Stimulated activated naive CD4-positive, alpha-beta T cell treated with Interleukin-2 at 50 U/mL for 16 hours (primary cell): ENCODE data around the gene ZNF830.
"Not testable (repeated sequence)": the region's sequence is repeated elsewhere in the genome, so short reads cannot be mapped to it uniquely, and the experiment has no call there.

Experiments
- DNase-seq: peaks from one replicate; lab custom pipeline; 2025; lab: John Stamatoyannopoulos, UW

Gene ZNF830, protein sequence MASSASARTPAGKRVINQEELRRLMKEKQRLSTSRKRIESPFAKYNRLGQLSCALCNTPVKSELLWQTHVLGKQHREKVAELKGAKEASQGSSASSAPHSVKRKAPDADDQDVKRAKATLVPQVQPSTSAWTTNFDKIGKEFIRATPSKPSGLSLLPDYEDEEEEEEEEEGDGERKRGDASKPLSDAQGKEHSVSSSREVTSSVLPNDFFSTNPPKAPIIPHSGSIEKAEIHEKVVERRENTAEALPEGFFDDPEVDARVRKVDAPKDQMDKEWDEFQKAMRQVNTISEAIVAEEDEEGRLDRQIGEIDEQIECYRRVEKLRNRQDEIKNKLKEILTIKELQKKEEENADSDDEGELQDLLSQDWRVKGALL

DNA sequence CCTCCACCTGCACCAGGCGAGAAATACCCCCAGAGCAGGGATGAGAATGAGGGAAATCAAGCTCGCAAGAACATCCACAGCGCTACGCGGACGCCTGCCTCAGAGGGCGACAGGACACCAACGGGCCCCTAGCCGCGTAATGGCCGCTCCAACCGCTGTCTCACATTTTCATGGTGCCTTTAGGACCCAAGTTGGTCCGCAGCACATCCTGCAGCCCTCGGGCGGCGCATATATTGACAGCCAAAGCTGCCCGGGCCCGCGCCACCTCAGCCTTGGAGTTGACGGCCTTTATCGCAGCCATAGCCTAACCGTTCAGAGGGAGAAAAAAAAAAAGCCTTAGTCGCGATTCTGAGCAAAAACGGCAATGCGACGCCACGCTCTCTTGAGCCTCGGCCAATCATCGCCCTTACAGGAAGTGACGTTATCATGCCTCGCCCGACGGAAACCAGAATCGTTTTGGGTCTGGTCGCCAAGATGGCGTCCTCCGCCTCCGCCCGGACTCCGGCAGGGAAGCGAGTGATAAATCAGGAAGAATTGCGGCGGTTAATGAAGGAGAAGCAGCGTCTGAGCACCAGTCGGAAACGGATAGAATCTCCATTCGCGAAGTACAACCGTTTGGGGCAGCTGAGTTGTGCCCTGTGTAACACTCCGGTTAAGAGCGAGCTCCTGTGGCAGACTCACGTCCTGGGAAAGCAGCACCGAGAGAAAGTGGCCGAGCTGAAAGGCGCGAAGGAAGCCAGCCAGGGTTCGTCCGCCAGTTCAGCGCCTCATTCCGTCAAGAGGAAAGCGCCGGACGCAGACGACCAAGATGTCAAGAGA, at the start of gene ZNF830, which contains the start of gene CCT6B:
Gene ZNF830, plus strand, starts transcription at position 448 of the 819 bp plus-strand sequence. Its CDS starts 27 bp downstream, at position 475.
Gene CCT6B, minus strand, starts transcription at position 368 of the 819 bp plus-strand sequence. Its CDS starts 67 bp downstream, at position 301.
- DNase-seq = peak; percentile 91

DNA sequence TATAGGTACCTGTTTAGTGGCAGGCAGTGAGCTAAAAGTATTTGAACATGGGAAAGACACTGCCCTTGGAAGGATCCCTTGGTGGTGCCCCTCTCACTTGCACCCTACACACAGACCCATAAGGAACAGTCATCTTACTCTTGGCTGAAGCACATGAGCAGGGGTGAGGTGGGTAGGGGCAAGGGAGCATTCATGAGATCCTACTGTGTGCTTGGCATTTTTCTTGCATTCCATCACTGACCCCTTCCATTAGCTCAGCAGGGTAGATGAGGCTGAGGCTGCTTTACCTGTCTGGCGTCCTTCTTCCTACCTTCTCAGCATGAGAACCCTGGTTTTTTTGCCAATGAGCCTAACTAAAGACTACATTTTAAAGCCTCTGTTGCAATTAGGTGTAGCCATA, 48.3 kb upstream of the ZNF830 start:
- no peak for DNase-seq

DNA sequence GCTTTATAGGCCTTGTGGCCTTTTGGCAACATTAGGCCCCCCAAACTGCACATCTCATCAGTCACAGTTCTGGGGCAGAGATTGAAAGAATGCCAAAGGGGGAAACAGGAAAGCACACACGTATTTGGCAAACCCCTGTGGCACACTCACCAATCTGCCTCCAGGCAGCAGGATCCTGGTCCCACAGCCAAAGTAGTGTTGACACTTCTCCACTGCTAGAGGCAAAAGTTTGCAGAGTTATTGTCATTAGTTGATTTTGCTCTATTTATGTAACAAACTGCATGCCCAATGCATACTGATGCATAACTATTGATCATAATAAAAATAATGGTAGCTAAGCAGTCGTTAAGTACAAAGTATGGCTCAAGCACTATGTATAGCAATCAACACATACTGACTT, 45.2 kb upstream of the ZNF830 start:
- DNase-seq = no peak

DNA sequence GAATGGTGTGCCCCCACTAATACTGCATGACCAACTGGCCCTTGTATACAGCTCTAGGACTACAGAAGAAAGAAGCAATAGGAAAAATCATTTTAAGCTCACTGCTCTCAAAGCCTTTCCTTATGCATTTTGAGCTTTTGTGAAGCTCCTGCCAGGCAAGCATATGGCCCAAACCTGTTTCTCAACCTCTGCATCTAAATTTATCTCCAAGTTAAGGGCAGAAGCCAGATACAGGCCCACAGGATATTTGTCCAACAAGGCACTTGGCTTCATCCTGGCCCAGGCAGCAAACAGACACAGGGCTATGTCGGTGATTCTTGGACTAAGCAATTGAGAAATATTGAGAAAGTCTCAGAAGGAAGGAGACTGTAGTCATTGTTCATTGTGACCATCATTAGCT, 44.0 kb upstream of the ZNF830 start:
- no peak for DNase-seq

DNA sequence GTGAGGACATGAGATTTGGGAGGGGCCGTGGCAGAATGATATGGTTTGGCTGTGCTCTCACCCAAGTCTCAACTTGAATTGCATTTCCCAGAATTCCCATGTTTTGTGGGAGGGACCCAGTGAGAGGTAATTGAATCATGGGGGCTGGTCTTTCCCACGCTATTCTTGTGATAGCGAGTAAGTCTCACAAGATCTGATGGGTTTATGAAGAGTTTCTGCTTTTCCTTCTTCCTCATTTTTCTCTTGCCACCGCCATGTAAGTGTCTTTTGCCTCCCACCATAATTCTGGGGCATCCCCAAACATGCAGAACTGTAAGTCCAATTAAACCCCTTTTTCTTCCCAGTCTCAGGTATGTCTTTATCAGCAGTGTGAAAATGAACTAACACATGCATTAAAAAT, 40.7 kb upstream of the ZNF830 start:
- no peak for DNase-seq

DNA sequence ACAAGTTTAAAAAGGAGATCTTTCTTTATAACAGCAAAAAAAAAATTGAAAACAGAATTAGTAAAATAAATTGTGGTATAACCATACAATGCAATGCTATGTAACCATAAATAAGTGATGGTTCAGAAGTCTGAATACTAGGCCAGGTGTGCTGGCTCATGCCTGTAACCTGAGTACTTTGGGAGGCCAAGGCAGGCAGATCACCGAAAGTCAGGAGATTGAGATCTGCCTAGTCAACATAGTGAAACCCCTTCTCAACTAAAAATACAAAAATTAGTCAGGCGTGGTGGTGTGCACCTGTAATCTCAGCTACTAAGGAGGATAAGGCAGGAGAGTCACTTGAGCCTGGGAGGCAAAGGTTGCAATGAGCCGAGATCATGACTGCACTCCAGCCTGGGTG, 34.7 kb upstream of the ZNF830 start:
- no peak for DNase-seq

DNA sequence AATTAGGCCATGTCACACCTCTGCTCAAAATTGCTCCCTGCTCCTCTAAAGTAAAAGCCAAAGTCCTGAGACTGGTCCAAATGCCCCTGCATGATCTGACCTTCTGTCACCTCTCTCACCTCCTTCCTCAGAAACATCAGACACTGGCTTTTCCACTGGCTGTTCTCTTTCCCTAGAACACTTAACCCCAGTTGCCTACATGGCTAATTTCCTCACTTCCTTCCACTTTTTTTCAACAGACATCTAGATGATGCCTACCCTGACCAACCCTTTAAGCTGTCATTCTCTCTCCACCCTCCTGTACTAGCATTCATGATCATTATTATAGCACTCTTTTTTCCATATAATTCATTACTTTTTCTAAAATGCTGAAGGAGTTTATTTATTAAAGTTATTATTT, 31.1 kb upstream of the ZNF830 start:
- DNase-seq = no peak

DNA sequence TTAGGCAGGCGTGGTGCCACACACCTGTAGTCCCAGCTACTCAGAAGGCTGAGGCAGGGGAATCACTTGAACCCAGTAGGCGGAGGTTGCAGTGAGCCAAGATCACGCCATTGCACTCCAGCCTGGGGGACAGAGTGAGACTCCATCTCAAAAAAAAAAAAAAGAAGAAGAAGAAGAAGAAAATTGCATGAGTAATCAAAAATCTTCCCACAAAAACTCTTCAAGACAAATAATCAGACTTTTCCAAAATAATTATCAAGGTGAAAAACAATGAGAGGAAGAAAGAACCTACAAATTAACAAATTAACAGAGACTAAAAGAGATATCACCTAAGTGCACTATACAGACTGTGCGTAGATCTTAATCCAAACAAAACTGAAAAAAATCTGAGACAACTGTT, 10.6 kb upstream of the ZNF830 start:
- not testable (repeated sequence) for DNase-seq

DNA sequence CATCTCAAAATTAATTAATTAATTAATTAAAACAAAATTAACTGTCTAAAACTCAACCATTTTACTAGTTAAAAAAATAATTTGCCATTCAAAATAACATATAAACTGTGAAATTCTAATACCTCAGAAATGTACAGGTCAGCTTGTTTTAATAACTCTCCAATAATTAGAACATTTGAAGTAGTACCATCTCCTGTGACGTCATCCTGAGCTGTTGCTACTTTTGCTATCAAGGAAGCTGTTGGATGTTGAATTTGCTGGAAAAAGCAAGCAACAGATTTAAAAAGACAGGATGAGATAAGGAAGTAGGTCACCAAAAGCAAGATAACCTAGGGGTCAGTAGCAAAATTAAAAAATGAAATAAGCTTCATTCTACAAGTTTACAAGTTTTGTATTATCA, 2.9 kb upstream of the ZNF830 start:
- DNase-seq = no peak

DNA sequence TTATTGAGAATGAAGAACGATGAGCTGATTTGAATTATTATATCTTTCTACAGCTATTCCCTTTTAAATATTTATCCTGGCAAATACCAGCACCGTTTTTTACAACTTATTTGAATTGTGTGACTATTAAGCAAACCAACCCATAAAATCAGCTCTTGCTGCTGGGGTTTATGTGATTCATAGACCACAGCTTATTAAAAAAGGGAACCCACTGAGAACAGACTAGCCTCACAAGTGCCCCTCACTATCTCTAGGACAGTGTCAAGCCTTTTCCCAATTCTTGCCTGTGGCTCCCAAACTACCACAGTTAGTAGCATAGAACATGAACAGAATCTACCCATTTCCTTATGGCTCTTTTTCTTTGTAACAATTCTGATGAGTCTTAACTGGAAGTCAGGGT, 12.8 kb downstream of the ZNF830 start:
- no peak for DNase-seq

DNA sequence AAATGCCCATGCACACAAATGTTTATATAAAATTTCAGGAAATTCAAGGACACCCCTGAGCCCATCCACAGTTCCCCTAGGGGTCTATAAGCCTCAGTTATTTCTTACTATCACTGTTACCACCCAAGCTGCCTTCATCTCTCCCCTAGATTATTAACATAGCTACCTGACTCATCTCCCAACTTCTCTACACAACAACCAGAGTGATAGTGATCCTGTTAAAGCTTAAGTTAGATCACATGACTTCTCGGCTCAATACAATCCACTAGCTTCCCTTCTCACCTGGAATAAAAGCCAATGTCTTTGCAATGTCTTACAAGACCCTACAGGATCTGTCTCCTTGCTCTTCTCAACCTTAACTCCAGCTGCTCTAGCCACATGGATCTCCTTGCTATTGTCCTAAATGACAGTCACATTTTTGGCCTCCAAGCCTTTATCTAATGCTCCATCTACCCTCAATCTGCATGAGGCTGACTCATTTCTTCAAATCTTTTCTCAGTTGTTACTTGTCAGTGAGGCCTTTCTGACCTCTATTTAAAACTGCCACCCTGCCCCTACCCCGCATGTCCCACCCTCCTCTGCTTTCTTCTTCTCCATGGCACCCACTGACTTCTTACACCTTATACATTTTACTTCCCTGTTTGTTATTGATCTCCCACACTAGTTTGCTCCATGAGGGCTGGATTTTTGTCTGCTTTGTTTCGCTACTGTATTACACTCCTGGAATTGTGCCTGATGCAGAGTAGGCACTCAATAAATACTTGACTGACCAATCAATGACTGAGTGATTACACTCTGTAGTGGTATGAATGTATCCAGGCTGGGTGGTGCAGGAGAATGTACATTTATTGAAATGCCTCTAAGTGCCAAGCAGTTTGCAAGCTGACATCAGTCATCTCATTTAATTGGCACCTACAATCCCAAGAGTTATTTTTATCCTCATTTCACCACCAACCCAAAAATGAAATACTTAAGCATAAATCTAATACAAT, 13.8 kb downstream of the ZNF830 start:
- no peak for DNase-seq

DNA sequence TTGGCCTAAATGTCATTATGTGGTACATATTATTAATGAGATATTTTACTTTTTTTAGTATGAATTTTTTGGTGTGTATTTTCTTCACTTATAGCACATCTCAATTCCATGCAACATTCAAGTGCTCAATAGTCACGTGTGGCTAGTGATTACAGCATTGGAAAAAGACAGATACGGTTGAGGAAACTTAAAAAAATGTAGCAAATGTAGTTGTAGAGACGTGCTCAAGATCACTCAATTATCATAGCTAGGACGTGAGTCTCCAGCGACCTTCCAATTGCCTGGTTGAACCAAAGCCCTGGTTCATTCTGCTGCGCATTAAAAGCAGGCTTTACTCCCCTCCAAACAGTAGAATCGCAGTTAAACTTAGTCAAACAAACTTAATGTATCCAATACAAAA, 17.8 kb downstream of the ZNF830 start:
- no peak for DNase-seq

DNA sequence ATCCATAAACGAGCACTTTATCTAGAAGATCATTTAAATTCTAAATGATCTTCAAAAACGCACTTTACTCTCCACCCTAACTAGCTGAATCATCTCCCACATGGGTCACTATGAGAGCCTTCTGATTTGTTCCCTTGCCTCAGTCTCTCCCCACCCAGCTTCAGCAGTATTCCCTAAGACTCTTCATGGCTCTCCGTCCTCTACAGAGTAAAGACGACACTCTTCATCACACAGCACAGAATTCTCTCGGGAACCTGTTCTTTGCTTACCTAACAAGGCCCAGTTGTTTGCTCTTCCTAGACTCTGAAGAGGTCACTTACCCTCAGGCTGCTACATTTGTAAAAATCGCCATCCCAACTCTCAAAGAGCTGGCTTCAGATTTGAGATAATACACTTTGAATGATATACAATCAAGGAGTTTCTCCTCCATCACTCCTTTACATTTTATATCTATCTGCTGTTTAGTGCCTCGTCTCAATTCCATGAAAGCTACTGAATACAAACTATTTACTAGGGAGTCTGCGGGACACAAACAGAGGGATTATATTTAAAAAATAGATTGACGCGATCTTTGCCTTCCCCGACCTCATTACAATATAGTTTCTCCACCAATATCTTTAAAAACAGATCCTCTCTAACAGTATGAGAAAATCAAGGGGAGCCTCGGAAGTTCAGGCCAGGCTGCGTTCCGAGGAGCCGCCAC, 18.5 kb downstream of the ZNF830 start:
- no peak for DNase-seq

DNA sequence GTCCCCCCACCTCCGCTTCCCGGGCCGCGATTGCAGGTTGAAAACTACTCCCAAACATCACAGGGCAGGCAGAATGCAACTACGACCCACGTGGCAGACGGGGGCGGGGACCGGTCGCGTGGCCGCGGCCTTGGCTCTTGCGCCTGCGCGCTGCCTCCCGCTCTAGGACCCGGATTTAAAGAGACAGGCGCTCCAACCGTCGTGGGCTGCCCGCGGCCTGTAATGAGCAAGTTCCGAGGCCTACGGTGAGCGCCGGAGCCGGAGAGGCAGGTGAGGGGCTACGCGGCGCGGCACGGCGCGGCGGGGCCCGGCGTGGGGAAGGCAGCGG, 19.0 kb downstream of the ZNF830 start, which contains the start of gene LIG3:
Gene LIG3, plus strand, starts transcription at position 160 of the 328 bp plus-strand sequence. CDS start 2,494 bp downstream, outside the sequence.
- DNase-seq = peak; percentile 93

DNA sequence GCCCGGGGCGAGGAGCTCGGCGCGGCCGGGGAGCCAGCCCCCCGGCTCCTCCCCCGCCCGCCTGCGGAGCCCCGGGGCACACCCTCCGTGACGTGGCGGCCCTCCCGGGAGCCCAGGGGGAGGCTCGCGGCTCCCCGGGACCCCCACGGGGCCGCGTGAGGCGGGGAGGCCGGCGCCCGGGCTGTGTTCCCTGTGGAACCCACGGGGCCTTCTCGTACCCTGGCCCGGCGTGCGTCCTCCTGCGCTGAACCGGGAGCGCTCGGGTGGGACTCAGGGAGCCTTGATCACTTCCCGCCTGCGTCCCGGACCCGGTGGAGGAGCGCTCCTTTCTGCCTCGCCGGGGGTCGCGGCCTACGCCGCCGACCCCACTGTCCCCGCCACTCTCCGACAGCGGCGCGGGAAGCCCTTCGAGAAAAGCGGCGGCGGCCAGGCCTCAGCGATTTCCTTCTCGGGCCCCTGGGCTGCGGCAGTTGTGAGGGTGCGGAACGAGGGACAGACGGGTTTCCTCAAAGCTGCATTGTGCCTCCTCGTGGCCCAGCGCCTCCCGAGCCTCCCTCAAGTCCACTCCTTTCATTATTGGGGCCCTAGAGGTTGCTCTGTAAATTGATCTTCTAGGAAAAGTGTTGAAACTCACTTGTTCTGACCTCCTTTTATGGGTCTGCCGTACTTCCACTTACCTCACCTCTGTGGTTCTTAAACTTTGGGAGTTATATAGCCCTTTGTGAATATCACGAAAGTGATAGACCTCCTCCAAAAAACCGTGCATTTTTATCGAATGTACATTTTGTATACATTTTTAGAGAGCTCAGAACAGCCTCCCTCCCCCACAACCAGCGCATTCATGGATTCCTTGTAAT, 19.6 kb downstream of the ZNF830 start:
- peak; percentile 80 for DNase-seq

DNA sequence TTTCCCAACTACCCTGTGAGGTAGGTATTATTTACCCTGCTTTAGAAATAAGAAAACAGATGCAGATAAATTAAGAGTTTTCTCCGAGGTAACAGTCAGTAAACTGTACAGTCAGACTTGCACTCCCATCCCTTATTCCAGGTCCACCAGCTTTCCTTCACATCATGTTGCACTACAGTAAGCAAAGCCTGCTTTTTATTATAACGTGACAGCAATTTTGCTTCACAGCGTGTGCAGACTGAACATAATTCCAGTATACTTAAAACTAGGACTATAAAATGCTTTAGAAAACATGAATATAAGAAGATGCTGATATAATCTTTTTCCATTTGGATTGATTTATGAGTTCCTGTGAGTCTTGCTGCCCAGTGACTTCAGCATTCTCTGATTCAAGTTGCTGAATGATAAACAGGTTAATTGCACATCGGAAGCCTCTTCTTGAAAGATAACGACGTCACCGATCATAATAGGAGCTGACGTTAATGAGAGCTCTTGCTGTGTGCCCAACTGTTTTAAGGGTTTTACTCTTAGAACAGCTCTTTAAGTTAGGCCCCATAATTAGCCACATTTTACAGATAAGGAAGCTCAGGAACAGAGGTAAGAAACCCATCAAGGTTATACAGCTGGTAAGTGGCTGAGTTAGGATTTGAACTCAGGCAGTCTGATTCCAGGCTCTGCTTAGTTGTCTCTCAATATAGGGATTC, 20.4 kb downstream of the ZNF830 start:
- no peak for DNase-seq

DNA sequence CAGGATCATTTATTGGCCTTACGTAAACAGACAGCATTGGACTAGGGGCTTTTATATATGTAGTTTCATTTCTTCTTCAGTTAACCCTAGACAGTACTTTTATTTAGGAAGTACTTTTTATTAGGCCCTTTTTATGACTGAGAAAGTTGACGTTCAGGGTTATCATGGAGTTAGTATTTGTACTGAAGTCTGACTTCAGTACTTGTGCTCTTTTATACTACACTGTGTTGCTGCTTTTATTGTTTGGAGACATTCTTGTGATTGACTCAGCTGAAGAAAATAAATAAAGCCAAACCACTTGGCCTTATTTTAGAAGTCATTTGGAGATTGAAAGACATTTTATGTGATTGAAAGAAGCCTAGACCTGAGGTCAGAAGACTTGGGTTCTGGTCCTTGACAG, 25.9 kb downstream of the ZNF830 start:
- DNase-seq = no peak

DNA sequence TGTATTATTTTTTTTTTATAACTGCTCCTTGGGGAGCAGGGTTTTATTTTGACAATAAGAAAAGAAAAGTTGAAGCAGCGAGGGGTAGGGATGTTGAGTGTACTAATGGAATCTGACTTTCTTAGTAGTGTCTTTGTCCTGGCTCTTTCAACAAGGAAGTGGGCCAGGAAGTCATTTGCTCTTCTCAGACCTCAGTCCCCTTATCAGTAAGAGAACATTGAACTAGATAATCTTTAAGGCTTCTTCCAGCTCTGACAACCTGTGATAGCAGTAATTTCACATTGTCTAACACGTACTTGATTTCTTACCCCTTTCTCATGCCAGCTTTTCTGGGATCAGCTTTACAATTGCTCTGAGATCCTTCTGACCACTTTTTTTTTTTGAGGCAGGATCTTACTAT, 27.3 kb downstream of the ZNF830 start:
- no peak for DNase-seq

DNA sequence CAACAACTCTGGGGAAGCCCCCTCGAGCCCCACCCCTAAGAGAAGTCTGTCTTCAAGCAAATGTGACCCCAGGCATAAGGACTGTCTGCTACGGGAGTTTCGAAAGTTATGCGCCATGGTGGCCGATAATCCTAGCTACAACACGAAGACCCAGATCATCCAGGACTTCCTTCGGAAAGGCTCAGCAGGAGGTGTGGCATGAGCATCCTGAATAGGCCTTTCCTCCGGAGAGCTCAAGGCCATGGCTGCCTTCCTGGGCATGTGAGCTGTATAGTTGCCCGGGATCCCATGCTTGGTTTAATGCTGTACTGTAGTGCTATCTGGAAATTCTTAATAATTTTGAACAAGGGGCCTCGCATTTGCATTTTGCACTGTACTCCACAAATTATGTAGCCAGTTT, 28.1 kb downstream of the ZNF830 start:
- DNase-seq = no peak

DNA sequence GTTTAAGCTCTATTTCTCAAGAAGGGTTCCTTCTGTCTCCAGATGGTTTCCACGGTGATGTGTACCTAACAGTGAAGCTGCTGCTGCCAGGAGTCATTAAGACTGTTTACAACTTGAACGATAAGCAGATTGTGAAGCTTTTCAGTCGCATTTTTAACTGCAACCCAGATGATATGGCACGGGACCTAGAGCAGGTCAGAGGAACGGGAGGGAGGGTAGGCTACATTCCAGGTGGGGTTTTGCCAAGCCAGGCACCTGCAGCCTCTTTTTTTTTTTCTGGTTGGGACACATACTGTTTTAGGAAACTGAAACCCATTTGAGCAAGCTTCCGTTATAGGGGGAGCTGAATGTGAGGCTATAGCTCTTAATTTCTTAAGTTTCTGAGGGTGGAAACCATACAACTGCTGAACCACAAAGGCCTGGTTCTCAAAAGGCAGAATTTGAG, 29.6 kb downstream of the ZNF830 start:
- no peak for DNase-seq
